HG03066 (cell line): ENCODE measurements around the gene POU2F1.
A peak's percentile ranks its signal among the peaks of the same experiment; 100 is the strongest.

Experiments used
- ATAC-seq: cut with Tn5 transposase; IDR thresholded peaks from one replicate; pipeline ENCODE4 v1.9.1; 2021; ENCODE audit warnings: low read depth; ENCODE audit not compliant: unreplicated experiment

The POU2F1 gene

GRCh38 chr1:167455786-167456446 is 235.2 kb downstream of the POU2F1 start:
- ATAC-seq: peak; percentile 28

GRCh38 chr1:167456524-167456923 is 235.8 kb downstream of the POU2F1 start:
- ATAC-seq: no peak

- ATAC-seq: no peak
Observed at GRCh38 chr1:167456926-167457325, 236.2 kb downstream of the POU2F1 start.

GRCh38 chr1:167457936-167458584 is 237.4 kb downstream of the POU2F1 start:
- ATAC-seq: no peak

- no peak for ATAC-seq
Observed at GRCh38 chr1:167460836-167461235, 240.2 kb downstream of the POU2F1 start.

GRCh38 chr1:167462341-167462740 is 241.7 kb downstream of the POU2F1 start:
- no peak for ATAC-seq

DNA sequence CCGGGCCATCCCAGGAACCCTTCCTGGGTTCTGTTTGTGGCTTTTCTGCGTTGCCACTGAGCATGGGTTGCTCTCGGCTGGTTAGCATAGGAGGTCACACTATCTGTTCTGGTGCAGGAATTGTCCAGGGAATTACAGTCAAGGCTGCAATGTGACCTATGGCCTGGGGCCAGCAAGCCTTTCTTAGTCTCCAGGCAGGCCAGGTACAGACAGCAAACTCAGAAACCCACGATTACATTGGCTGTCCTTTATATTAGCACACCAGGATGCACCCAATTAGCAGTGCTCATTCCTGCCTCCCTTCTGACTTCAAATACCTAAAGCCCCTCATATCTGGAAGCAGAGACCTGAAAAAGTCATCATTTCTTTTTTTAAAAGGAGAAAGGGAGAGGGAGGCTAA is 242.4 kb downstream of the POU2F1 start:
- no peak for ATAC-seq

DNA sequence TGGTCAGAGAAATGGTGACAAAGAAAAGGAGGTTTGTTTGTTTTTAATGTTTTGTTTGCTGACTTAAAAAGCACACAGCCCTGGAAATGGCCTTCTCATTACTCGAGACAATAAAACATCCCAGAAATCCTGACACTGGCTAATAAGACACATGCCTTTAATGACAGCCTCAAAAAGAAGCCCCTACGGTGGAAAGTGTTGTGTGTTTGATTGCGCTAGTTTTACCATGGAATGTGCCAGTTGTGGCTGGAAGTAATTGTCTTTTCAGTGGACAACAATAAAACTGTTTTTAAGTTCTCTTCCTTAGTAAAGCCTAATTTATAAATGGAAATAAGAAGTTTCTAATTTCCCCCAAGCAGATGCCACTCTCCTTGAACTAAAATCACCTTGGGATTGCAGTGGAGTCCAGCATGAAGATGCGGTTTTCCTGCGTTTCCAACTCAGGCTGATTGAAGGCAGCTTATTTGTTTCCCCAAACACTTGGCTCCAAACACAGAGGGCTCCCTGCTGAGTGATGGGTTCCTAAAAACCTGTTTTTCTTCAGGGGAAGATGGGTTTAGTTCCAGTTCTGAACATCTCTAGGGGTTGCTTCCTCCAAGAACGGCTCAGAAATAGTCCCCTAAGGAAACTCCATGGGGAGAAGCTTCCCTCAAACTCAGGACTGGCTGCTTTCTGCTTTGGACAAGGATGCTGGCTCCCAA is 243.3 kb downstream of the POU2F1 start:
- no peak for ATAC-seq

DNA sequence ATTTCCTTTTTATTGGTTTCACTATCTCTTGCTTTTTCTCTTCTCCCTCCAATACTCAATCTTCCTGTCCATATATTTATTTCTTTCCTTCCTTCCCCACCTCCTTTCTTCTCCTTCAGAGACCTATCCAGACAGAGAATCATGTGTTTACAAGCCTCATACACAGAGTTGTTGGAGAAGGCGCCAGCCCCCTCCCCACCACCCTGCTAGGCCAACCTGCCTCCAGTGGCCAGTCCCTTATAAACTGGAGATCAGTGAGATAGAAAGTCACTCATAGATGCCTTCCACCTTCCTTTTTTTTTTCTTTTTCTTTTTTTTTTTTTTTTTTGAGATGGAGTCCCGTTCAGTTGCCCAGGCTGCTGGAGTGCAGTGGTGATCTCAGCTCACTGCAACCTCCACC is 244.3 kb downstream of the POU2F1 start:
- no peak for ATAC-seq

DNA sequence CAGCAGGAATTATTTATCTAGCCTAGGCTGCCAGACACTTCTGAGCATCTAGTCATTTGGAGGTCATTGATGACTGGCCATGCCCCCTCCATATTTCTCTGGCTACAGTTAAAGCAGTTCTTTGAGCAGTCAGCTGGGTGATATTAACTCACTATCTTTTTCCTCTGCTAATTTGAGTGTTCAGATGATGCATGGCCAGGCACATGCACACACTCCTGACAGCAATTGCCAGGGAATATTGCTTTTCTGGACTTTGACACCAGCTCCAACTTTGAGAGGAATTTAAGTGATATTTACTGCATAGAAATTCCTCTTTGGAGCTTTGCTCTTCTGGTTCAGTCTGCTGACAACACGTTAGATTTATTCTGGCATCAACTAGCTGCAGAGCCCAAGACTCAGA is 245.1 kb downstream of the POU2F1 start:
- ATAC-seq: no peak

GRCh38 chr1:167467126-167467710 is 246.5 kb downstream of the POU2F1 start:
- ATAC-seq: no peak

- no peak for ATAC-seq
Observed at GRCh38 chr1:167467752-167468151, 247.1 kb downstream of the POU2F1 start.

- ATAC-seq: no peak
Observed at GRCh38 chr1:167469280-167469965, 248.7 kb downstream of the POU2F1 start.

- ATAC-seq: no peak
Observed at GRCh38 chr1:167471568-167471967, 250.9 kb downstream of the POU2F1 start.

- no peak for ATAC-seq
Observed at GRCh38 chr1:167472752-167473521, 252.3 kb downstream of the POU2F1 start.

DNA sequence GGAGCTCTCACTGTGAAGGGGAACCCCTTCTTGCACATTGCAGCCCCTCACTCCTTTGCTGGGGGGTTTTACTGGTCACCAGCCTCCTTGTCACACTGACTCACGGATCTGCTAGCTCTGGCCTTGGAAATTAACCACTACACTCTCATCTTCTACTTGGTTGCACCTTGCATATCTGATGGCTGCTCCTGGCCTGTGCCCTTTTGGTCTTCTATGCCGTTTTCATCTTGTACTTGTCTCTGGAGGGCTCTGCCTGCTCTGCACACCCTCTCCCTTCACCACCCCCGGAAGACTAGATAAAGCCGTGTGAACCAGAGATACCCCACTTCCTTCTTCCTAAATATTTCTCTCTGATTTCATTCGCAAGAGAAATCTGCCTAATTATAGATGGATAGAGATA is 253.1 kb downstream of the POU2F1 start:
- no peak for ATAC-seq

DNA sequence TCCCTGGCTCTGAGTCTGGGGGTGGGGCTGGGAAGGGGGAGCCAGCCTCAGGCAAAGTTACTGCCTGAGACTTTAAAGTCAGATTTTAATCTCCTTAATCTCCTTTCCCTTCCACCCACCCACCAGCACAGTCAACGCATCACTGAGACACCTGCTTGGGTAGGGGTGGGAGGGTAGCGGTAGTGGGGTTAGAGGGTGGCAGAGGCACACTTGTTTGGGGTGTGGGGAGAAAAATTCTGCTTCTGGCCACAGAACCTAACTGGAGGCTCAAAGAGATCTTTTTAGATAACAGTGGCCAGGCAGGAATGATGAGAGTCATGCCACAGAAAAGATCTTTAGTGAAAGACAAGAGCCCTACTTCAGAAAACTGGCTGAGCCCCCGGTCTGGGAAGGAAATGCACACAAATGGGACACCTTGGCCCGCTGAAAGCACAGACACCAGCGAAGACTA is 253.5 kb downstream of the POU2F1 start:
- no peak for ATAC-seq

- no peak for ATAC-seq
Observed at GRCh38 chr1:167476061-167476460, 255.4 kb downstream of the POU2F1 start.
